GM12891 (cell line): Measurements from ENCODE around the gene DNAJC10.

ENCODE experiments used
- PAX5 ChIP-seq: IDR thresholded peaks from 2 replicates; pipeline ENCODE4 v1.6.1; 2011; ENCODE audit warnings: low read length, moderate library complexity, mild to moderate bottlenecking; ENCODE audit not compliant: insufficient read depth, severe bottlenecking
- POLR2A ChIP-seq: IDR thresholded peaks from 2 replicates; pipeline ENCODE4 v1.6.1; 2011; ENCODE audit warnings: low read depth, low read length, control low read depth
- POLR2AphosphoS5 ChIP-seq: IDR thresholded peaks from 2 replicates; pipeline ENCODE4 v1.6.1; 2011; ENCODE audit warnings: low read depth, low read length, control low read depth
- POU2F2 ChIP-seq: IDR thresholded peaks from 2 replicates; pipeline ENCODE4 v1.6.1; 2011; ENCODE audit warnings: low read depth, mild to moderate bottlenecking, control low read depth, low read length, moderate library complexity
- SPI1 ChIP-seq: IDR thresholded peaks from 2 replicates; pipeline ENCODE4 v1.6.1; 2011; ENCODE audit warnings: low read depth, low read length, control low read depth
- TAF1 ChIP-seq: IDR thresholded peaks from 2 replicates; pipeline ENCODE4 v1.6.1; 2011; ENCODE audit warnings: low read depth, low read length, control low read depth

- no peak for TF ChIP-seq POLR2A
- TF ChIP-seq POLR2AphosphoS5, result no peak
- no peak for TF ChIP-seq TAF1
- peak; percentile 68 for TF ChIP-seq SPI1
- TF ChIP-seq PAX5, result no peak
- no peak for TF ChIP-seq POU2F2
Observed at GRCh38 chr2:182717416-182717815, 1.4 kb downstream of the DNAJC10 start.
